ENCODE results near the gene RAP1GAP.
"Not testable (repeated sequence)": the region's sequence is repeated elsewhere in the genome, so short reads cannot be mapped to it uniquely, and the experiment has no call there.

The RAP1GAP gene

DNA sequence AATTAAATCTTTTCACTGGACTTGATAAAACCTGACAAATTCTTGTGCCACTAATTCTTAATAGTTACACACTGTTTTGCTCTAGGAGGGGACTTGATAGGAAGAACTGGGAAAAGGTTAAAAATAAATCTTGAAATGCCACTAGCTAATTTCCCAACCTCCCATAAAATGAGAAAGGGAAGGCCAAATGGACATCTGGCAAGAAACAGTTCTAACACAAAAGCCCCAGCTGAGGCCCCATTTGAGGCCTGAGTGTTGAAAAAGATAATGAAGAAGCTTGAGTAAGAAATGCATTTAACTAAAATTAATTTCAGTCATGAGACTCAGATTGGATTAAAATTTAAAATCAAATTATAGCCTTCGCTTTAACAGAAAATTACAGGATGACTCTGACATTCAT lies 11.2 kb upstream of the RAP1GAP start:
- no peak overlapping the region for H3K4me3 ChIP-seq (ENCODE audit: low read depth, low read length)
- no peak for DNase-seq (ENCODE audit: low read depth)
- TF ChIP-seq, protein P1, sequence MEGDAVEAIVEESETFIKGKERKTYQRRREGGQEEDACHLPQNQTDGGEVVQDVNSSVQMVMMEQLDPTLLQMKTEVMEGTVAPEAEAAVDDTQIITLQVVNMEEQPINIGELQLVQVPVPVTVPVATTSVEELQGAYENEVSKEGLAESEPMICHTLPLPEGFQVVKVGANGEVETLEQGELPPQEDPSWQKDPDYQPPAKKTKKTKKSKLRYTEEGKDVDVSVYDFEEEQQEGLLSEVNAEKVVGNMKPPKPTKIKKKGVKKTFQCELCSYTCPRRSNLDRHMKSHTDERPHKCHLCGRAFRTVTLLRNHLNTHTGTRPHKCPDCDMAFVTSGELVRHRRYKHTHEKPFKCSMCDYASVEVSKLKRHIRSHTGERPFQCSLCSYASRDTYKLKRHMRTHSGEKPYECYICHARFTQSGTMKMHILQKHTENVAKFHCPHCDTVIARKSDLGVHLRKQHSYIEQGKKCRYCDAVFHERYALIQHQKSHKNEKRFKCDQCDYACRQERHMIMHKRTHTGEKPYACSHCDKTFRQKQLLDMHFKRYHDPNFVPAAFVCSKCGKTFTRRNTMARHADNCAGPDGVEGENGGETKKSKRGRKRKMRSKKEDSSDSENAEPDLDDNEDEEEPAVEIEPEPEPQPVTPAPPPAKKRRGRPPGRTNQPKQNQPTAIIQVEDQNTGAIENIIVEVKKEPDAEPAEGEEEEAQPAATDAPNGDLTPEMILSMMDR (IDR thresholded peaks at IDR 0.05; ENCODE audit: low read depth, low read length, missing control alignments) = no peak

DNA sequence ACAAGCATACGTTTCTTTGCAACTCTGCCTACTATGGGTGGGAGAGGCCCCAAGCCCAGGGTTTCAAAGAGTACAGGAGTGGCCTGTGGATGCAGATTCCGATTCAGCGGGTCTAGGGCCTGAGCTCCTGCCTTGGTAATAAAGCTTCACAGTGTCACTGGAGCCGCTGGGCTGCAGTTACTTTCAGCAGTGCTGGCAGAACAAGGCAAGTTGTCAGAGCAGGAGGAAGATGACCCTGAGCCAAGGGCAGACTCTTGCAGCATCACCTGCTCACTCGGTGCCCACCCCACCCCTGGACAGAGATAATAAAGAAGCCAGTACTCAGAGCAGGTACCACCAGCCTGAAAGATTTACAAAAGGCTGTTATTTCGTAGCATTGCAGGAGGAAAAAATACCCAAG lies 8.0 kb upstream of the RAP1GAP start:
- no peak overlapping the region for H3K4me3 ChIP-seq (ENCODE audit: low read depth, low read length)
- TF ChIP-seq, protein P1 (IDR thresholded peaks at IDR 0.05; ENCODE audit: low read depth, low read length, missing control alignments) = no peak
- no peak for DNase-seq (ENCODE audit: low read depth)

DNA sequence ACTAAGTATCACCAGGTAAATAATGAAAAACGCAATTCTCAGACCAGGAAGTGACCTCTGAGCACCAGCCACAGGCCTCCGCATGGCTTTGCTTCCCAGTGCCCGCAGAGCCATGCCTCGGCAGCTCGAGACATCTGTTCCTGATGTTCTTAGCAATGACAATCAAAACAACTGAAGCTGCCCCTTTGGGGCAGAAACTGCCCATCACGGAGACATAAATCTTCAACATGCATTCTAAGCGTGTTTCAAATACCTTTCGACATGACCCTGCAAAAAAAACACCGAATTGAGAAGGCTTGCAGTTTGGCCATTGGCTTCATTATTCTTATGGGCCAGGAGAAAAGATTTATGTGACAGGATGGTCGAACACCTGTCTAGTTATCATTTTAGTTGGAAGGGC lies 5.8 kb upstream of the RAP1GAP start:
- H3K4me3 ChIP-seq (ENCODE audit: low read depth, low read length) = no peak overlapping the region
- no peak for DNase-seq (ENCODE audit: low read depth)
- TF ChIP-seq, protein P1 (IDR thresholded peaks at IDR 0.05; ENCODE audit: low read depth, low read length, missing control alignments) = no peak

DNA sequence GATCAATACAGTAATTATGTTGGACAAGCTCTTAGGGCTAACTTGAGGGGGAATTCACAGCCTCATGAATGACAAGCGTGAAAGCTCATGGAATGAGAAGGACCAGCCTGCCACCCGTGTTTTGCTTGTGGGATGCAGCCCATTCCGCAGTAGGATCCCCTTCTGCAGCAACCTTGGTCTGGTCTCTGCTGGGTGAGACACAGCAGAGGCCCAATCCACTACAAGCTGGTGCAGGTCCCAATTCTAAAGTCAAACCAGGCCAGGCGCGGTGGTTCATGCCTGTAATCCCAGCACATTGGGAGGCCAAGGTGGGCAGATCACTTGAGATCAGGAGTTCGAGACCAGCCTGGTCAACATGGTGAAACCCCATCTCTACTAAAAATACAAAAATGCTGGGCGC lies 4.7 kb upstream of the RAP1GAP start:
- H3K4me3 ChIP-seq (ENCODE audit: low read depth, low read length); DNase-seq (ENCODE audit: low read depth): not testable (repeated sequence)

DNA sequence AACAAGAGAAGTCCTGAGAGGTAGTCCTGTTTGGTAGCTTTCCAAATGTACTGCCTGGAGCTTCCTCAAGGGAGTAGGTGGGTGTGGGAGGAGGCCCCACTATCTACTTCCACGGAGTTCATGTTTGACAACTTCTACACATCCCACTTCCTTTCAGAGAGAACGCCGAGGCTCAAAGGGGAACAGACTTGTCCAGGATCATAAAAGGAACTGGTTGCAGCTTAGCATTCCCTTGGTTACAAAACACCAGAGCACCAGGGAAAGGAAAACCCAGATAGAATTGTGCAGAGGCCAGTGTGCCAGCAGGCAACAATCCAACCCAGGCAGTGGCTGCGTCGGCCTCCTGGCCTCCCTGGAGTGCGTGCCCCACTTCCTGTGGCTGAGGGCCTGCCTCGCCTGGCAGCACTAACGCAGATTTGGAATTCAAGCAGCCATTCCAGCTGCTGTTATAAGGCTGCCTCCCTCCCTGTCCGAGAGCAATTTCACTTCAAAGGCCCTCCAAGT lies 4.2 kb upstream of the RAP1GAP start:
- TF ChIP-seq, protein P1 (IDR thresholded peaks at IDR 0.05; ENCODE audit: low read depth, low read length, missing control alignments) = no peak
- DNase-seq (ENCODE audit: low read depth) = no peak
- H3K4me3 ChIP-seq (ENCODE audit: low read depth, low read length) = no peak overlapping the region

DNA sequence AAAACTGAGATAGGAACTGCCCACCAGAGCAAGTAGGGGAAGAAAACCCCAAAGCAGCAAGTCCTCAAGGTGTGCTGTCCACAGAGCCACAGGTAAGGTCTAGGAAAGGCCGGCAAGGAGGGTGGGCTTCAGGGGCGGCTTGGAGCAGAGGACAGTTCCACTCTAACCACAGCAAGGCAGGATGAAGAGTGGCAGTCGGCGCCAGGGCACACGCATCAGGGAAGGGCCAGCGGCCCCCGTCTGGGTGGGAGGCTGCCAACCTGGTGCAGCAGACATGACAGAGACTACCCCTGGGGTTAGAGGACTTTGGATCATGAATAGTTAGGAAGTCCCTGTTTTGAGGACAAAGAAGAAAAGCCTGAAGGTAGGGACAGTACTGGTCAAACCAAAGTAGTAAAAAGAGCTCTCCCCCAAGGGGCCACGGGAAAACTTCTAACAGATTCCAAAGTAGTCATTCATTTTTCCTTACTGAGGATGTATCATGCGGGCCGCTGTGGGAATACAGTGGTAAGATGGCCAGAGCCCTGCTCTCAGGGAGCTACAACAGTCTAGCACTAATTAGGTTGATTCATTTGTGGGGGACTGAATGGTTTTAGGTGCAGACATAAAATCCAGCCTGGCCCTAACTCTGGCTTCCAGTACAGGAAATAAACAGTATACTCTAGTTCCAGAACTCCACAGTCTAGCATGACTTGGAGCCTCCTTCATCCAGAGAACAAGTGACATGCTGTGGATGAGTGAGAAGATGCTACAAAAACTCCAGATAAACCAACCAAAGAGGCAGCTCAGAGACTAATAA lies 3.5 kb upstream of the RAP1GAP start:
- DNase-seq (ENCODE audit: low read depth) = no peak
- TF ChIP-seq, protein P1 (IDR thresholded peaks at IDR 0.05; ENCODE audit: low read depth, low read length, missing control alignments) = no peak
- H3K4me3 ChIP-seq (ENCODE audit: low read depth, low read length) = no peak overlapping the region

DNA sequence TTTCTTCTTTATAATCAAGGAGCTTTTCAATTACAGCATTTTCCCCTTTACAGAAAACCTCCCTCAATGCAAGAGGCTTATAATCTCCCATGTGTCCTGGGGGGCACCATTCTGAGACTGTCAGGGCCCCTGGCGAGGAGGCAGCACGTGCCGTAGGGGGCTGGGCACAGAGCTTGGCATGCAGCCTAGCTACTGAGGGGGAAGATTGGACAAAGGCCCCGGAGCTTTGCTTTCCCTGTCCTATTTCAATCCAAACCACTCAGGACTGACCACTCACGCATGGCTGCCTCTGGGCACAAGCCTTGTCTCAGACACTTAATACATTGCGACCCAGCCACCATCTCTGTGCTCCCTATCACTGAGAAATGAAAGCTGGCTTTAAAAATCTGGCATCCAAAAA lies 2.8 kb upstream of the RAP1GAP start:
- H3K4me3 ChIP-seq (ENCODE audit: low read depth, low read length) = no peak overlapping the region
- DNase-seq (ENCODE audit: low read depth) = no peak
- TF ChIP-seq, protein P1 (IDR thresholded peaks at IDR 0.05; ENCODE audit: low read depth, low read length, missing control alignments) = no peak
